CD4-positive, alpha-beta T cell (primary cell): Measurements from ENCODE around the gene KRT2. TPM values are rescaled to one million over a fixed set of nuclear protein-coding genes. Genes with fewer than 3 reads are reported as not detected.

ENCODE experiments used
- ATAC-seq: fragments of 200-7000 bp; cut with Tn5 transposase; one replicate; pipeline ENCODE4 v1.10.0; 2022; ENCODE audit warnings: mild to moderate bottlenecking; ENCODE audit not compliant: poor library complexity
- CTCF ChIA-PET: fragments of 350-600 bp; sonication (Branson Sonifier 250); formaldehyde crosslinking; loops from one replicate; lab custom pipeline; 2021; ENCODE audit warnings: antibody characterized with exemption, inconsistent platforms; lab: Charles Lee
- POLR2A ChIA-PET: fragments of 350-600 bp; sonication (Branson Sonifier 250); formaldehyde crosslinking; loops from one replicate; lab custom pipeline; 2021; ENCODE audit warnings: antibody characterized with exemption, inconsistent platforms; lab: Charles Lee
- DNase-seq, 14 experiments: peaks; one replicate each; pipeline ENCODE4 v3.0.0-alpha.2; 2013 to 2020; ENCODE audit warnings: mixed read lengths in 2 of 14
- H3K27ac ChIP-seq, 2 donors: one replicate each; pipeline versions ENCODE4 v1.5.1 to v1.7.0; 2013; ENCODE audit warnings: low read length in 2 of 2, low read depth in 1 of 2, mild to moderate bottlenecking in 1 of 2
- H3K27me3 ChIP-seq, 2 experiments: 1 replicate in 1 of 2; 2 replicates in 1 of 2; pipeline versions ENCODE4 v1.6.1 to v1.7.0; 2013; ENCODE audit warnings: low read length in 2 of 2, control low read depth in 1 of 2, mild to moderate bottlenecking in 1 of 2, moderate library complexity in 1 of 2; ENCODE audit not compliant: insufficient read depth in 2 of 2, control insufficient read depth in 1 of 2
- H3K36me3 ChIP-seq: one replicate; pipeline ENCODE4 v1.6.1; 2013; ENCODE audit warnings: low read length, control low read depth; ENCODE audit not compliant: insufficient read depth
- H3K4me1 ChIP-seq: one replicate; pipeline ENCODE4 v1.6.1; 2013; ENCODE audit warnings: low read length, control low read depth; ENCODE audit not compliant: insufficient read depth
- H3K4me3 ChIP-seq: one replicate; pipeline ENCODE4 v1.5.1; 2013; ENCODE audit warnings: mild to moderate bottlenecking, low read length, moderate library complexity
- H3K9me3 ChIP-seq, 2 experiments: 1 replicate in 1 of 2; 2 replicates in 1 of 2; pipeline versions ENCODE4 v1.6.1 to v1.7.0; 2013; ENCODE audit warnings: low read length in 2 of 2, mild to moderate bottlenecking in 2 of 2, control low read depth in 1 of 2, moderate library complexity in 1 of 2; ENCODE audit not compliant: control insufficient read depth in 1 of 2, insufficient read depth in 1 of 2
- H3K27ac Mint-ChIP-seq: one replicate; pipeline ENCODE4 v1.8.0; 2020; ENCODE audit warnings: mixed read lengths
- H3K27me3 Mint-ChIP-seq: one replicate; pipeline ENCODE4 v1.8.0; 2021; ENCODE audit warnings: mixed read lengths
- H3K36me3 Mint-ChIP-seq: one replicate; pipeline ENCODE4 v1.8.0; 2021; ENCODE audit warnings: low read depth, mixed read lengths
- H3K4me1 Mint-ChIP-seq: one replicate; pipeline ENCODE4 v1.8.0; 2021; ENCODE audit warnings: low read depth, mixed read lengths
- H3K4me3 Mint-ChIP-seq: one replicate; pipeline ENCODE4 v1.8.0; 2020; ENCODE audit warnings: mild to moderate bottlenecking, mixed read lengths
- H3K9me3 Mint-ChIP-seq: one replicate; pipeline ENCODE4 v1.8.0; 2020; ENCODE audit warnings: mixed read lengths
- CTCF ChIP-seq: fragments of 200-600 bp; IDR thresholded peaks from one replicate; pipeline ENCODE4 v1.8.0; 2022; ENCODE audit warnings: antibody characterized with exemption, mild to moderate bottlenecking
- intact Hi-C, 2 experiments: fragments of 100-400 bp; cut with DNase I in 1 of 2; cut with micrococcal nuclease in 1 of 2; formaldehyde crosslinking; loops; one replicate each; pipeline versions ENCODE4 v1.15.1 to v1.9.0; 2023 to 2025; cut with DNase I, micrococcal nuclease
- total RNA-seq, 174 experiments: library from RNA in 2 of 174; stranded (reverse) in 2 of 174; gene quantifications; one replicate each; pipeline ENCODE4 v1.2.3 and lab custom pipeline; 2021 to 2026

KRT2 gene
- total RNA-seq, 2 experiments from 2014 or later: 1.7 to 2.1 TPM

- peaks cover 32% of the 10 kb centered on the region for H3K4me1 ChIP-seq
- H3K27ac ChIP-seq: no peak overlapping the region
- Mint-ChIP-seq H3K27ac (peak overlapping the region; percentile 87), H3K4me1 (peaks cover 64% of the 10 kb centered on the region), H3K27me3 (no peaks in the 10 kb centered on the region), H3K4me3 (peak overlapping the region; percentile 83), H3K9me3 (no peaks in the 10 kb centered on the region), H3K36me3 (no peaks in the 10 kb centered on the region)
- ChIA-PET CTCF (interaction anchor here (1.6 kb wide), 1 partner anchor 105 kb away, joined by 4 read pairs; no protein-coding TSS in a partner anchor), POLR2A (interaction anchor here (0.8 to 2.8 kb wide), 11 partner anchors 9 to 108 kb away, joined by 3 to 17 read pairs (median 7); no protein-coding TSS in a partner anchor)
- peak; percentile 43 to 77 (median 64) for DNase-seq
- no peak for TF ChIP-seq CTCF
- H3K4me3 ChIP-seq: peak overlapping the region; percentile 55
- intact Hi-C loops: loop anchor here (2.0 to 5.0 kb wide), 4 partner anchors 46 to 79 kb away; no protein-coding TSS in a partner anchor
- peak; percentile 87 for ATAC-seq
- no peaks in the 10 kb centered on the region for H3K9me3 ChIP-seq
- no peaks in the 10 kb centered on the region for H3K36me3 ChIP-seq
- H3K27me3 ChIP-seq: no peaks in the 10 kb centered on the region
Measured at GRCh38 chr12:52691076-52691840, 39.2 kb upstream of the KRT2 start.

- Histone ChIP-seq H3K9me3 (no peaks in the 10 kb centered on the region), H3K27ac (no peak overlapping the region), H3K4me1 (peaks cover 32% of the 10 kb centered on the region), H3K4me3 (peak overlapping the region; percentile 55), H3K36me3 (no peaks in the 10 kb centered on the region), H3K27me3 (no peaks in the 10 kb centered on the region)
- ChIA-PET CTCF (interaction anchor here (1.6 kb wide), 1 partner anchor 104 kb away, joined by 4 read pairs; no protein-coding TSS in a partner anchor), POLR2A (interaction anchor here (0.8 to 2.8 kb wide), 9 partner anchors 9 to 107 kb away, joined by 3 to 17 read pairs (median 8); no protein-coding TSS in a partner anchor)
- Mint-ChIP-seq H3K4me1 (peaks cover 64% of the 10 kb centered on the region), H3K9me3 (no peaks in the 10 kb centered on the region), H3K36me3 (no peaks in the 10 kb centered on the region), H3K4me3 (peak overlapping the region; percentile 83), H3K27me3 (no peaks in the 10 kb centered on the region), H3K27ac (peak overlapping the region; percentile 87)
- intact Hi-C loops: loop anchor here (1.0 to 5.0 kb wide), 5 partner anchors 8 to 78 kb away; no protein-coding TSS in a partner anchor
- ATAC-seq (no peak), DNase-seq (no peak)
- TF ChIP-seq CTCF: no peak
Measured at GRCh38 chr12:52690351-52691075, 38.5 kb upstream of the KRT2 start.

- Mint-ChIP-seq H3K27ac (peak overlapping the region; percentile 87), H3K36me3 (no peaks in the 10 kb centered on the region), H3K4me1 (peaks cover 64% of the 10 kb centered on the region), H3K9me3 (no peaks in the 10 kb centered on the region), H3K4me3 (peak overlapping the region; percentile 83), H3K27me3 (no peaks in the 10 kb centered on the region)
- H3K27ac ChIP-seq: no peak overlapping the region
- no peaks in the 10 kb centered on the region for H3K27me3 ChIP-seq
- ATAC-seq: no peak
- H3K4me1 ChIP-seq: peaks cover 32% of the 10 kb centered on the region
- H3K9me3 ChIP-seq: no peaks in the 10 kb centered on the region
- no peak for TF ChIP-seq CTCF
- H3K36me3 ChIP-seq: no peaks in the 10 kb centered on the region
- intact Hi-C loops: loop anchor here (1.0 to 10.0 kb wide), 6 partner anchors 8 to 185 kb away; no protein-coding TSS in a partner anchor
- no peak for DNase-seq
- H3K4me3 ChIP-seq: no peak overlapping the region
- POLR2A ChIA-PET: interaction anchor here (1.0 to 2.8 kb wide), 4 partner anchors 8 to 106 kb away, joined by 3 to 17 read pairs (median 10); no protein-coding TSS in a partner anchor
- CTCF ChIA-PET: interaction anchor here (1.0 to 1.6 kb wide), 2 partner anchors 104 to 189 kb away, joined by 4 read pairs; no protein-coding TSS in a partner anchor
Measured at GRCh38 chr12:52689936-52690335, 37.9 kb upstream of the KRT2 start.
